Transverse colon (tissue), 4 donors: ENCODE measurements around the gene ANKRD40CL.

Source experiments
- CTCF ChIP-seq, 5 experiments: fragments of 200-600 bp in 3 of 5; fragments of 450-650 bp in 2 of 5; sonication (generic) in 3 of 5; IDR thresholded peaks; 1 replicate in 2 of 5; 2 replicates in 3 of 5; pipeline ENCODE4 v1.5.1; 2016 to 2017; ENCODE audit warnings: antibody characterized with exemption in 5 of 5, inconsistent platforms in 3 of 5, mild to moderate bottlenecking in 2 of 5, moderate library complexity in 1 of 5
- EP300 ChIP-seq: sonication (generic); formaldehyde crosslinking; IDR thresholded peaks from one replicate; pipeline ENCODE4 v1.6.1; 2017; ENCODE audit warnings: antibody characterized with exemption, low read depth
- POLR2A ChIP-seq: fragments of 450-650 bp; IDR thresholded peaks from one replicate; pipeline ENCODE4 v1.6.1; 2016; ENCODE audit warnings: antibody characterized with exemption, mild to moderate bottlenecking, moderate library complexity
- POLR2AphosphoS5 ChIP-seq, 3 donors: sonication (generic); formaldehyde crosslinking; IDR thresholded peaks; one replicate each; pipeline ENCODE4 v1.6.1; 2016; ENCODE audit warnings: antibody characterized with exemption in 3 of 3

GRCh38 chr17:50815400-50815799 is 48.1 kb upstream of the ANKRD40CL start:
- TF ChIP-seq EP300: no peak
- TF ChIP-seq POLR2AphosphoS5 (IDR thresholded peaks at IDR 0.05): no peak
- no peak for TF ChIP-seq CTCF (IDR thresholded peaks at IDR 0.05)
- TF ChIP-seq POLR2A: no peak
